ENCODE results near the gene OTULIN.

Gene OTULIN

GRCh38 chr5:14722923-14723322 lies 58.4 kb downstream of the OTULIN start:
- no peak for DNase-seq

DNA sequence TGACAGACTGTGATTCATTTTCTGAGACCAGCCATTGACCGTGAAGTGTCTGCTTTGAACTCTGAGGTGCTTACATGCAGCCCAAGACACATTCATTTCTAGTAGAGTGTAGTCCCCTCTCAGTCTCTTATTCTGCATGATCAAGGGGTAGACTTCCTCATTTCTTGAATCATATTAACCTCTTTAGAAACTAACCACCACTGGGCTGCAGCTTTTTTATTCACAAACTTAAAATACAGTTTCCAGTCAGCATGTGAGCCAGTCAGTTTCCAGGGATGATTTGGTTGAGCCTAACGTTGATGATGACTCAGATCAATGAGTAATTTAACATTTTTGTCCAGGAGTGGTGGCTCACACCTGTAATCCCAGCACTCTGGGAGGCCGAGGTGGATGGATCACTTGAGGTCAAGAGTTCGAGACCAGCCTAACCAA lies 59.2 kb downstream of the OTULIN start:
- DNase-seq, result no peak

DNA sequence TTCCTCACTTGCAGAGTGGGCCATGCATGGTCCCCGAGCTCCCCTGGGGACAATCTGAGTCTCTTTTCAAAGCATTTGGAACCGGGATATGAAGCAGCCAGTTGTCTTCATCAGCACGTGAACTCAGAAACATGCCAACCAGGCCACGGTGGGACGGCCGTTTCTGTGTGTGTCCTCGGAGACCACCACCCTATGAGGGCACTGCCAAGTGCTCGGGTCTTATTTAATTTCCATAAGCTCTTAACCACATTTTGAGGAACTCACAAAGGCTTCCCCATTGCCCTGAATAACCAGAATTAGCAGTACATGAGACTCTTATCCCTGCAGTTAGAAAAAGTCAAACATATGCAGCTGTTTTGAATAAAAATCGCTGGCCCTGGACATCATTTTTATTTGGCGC lies 60.1 kb downstream of the OTULIN start:
- DNase-seq, result no peak

- DNase-seq, result no peak
These were observed 61.7 kb downstream of the OTULIN start for GRCh38 chr5:14726066-14726838.

- DNase-seq, result peak; percentile 61
These were observed 62.9 kb downstream of the OTULIN start for GRCh38 chr5:14727428-14727865.

DNA sequence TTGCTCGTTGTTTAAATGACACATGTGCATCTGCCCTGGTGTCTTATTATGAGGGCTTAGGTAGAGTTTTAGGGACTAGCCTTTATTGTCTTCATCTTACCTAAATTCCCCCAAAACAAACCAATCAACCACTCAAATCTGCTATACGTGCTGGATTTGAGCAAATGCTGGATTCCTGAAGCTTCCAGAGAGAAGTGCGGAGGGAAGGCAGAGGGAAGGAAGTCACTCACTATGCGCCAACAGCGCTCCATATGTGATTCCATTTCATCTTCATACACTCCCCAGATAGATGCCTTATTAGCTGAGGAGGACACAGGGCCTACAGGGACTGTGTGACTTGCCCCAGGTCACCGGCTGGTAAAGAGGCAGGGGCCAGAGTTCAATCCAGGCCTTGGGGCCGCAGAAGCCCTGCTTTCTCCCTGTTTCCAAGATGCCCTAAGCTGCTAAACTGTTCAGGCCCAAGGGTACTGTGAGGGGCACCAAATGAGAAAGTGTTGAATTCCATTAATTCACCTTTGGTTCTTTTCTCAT lies 63.5 kb downstream of the OTULIN start:
- DNase-seq, result no peak

- no peak for DNase-seq
These were observed 64.0 kb downstream of the OTULIN start for GRCh38 chr5:14728459-14728938.

GRCh38 chr5:14729448-14730385 lies 65.2 kb downstream of the OTULIN start:
- no peak for DNase-seq

- no peak for DNase-seq
These were observed 65.9 kb downstream of the OTULIN start for GRCh38 chr5:14730466-14730865.

DNA sequence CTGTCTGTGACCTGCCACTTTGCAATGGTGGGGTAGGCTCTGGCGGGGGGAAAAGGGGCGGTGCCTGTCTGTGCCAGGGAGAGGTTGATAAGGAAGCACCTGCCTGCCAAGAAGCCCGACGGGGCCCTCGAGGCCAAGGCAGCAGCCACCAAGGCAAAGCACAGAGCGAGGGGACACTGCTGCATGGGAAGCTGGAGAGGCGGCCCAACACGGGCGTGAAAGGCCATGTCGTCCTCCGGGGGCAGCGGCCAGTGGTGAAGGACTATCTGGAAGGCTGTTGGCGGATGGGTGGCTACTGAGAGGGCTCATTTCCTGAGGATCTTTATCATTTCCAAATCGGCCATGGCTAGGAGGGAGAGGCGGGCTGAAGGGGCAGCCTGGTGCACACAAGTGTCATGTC lies 66.4 kb downstream of the OTULIN start:
- no peak for DNase-seq

DNA sequence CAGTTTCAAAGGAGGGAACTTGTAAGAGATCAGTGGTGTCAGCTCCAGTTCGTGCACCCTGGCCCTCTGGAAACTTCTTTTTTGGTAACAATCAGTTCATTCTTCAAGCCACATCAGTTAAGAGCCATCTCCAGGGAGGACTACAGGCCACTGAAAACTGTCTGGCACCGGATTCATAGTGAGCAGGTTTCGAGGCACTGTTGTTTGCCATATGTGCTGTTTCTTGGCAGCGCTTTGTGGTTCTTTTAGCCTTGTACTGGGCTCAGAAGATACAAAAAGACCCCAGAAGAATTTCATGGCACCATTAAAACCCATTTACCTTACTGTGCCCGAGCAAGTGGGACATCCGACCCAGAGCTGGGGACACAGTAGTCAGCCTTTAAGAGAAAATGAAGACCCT lies 68.5 kb downstream of the OTULIN start:
- no peak for DNase-seq

DNA sequence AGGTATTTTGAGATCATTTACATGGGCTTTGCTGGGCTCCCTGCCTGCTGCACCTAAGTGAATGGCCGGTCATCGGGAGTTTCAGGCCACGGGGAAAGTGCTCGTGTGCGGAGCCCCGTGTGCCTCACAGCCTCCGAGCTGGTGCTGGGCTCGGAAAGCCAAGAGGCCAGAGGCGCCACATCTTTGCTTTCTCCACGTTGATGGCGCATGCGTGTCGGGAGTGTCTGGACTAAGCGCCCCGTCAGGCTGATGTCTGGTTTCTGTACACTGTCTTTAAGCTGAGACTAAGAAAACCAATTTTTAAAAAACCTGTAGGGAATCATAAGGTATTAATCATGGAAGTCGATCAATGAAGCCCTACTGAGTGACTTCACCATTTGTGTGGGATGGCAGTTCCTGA lies 69.1 kb downstream of the OTULIN start:
- DNase-seq, result no peak

DNA sequence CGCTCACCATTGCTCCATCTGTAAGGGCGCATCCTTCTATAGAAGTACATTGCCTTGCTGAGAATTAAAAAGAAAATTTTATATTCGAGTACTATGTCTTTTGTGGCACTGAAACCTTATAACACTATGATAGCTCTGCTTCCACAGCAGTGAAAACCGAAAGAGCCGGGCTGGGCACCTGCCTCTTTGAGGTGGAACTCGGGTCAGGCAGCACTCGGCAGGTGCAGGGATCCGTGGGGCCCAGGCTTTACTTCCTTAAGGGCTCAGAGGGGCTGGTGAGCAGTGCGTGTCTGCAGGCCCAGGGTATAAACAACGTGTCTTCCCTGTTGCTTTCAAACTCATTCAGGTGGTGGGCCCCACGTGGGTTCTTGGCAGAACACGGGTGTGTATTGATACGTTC lies 69.9 kb downstream of the OTULIN start:
- no peak for DNase-seq

- no peak for DNase-seq
These were observed 71.4 kb downstream of the OTULIN start for GRCh38 chr5:14735944-14736343.

GRCh38 chr5:14737291-14737690 lies 72.8 kb downstream of the OTULIN start:
- no peak for DNase-seq

GRCh38 chr5:14738050-14738449 lies 73.5 kb downstream of the OTULIN start:
- DNase-seq, result no peak

- no peak for DNase-seq
These were observed 75.0 kb downstream of the OTULIN start for GRCh38 chr5:14739538-14739937.

DNA sequence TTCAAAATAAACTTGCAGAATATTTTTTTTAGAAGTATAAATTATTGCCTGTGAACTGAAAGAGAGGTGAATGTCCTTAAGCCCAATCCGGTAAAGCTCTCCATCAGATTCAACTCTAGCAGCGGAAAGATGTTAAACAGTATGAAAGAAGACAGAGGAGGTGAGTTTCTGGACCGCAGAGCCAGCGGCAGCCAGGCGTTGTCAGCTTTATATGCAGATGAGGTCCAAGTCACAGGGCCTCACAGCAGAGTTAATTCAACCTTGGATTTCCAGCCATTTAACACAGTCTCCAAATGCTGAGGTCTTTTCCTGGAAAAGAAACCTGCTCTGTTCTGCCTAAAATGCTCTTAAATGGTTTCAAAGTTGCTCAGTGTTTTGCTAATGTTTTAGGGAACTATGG lies 75.5 kb downstream of the OTULIN start:
- no peak for DNase-seq

GRCh38 chr5:14741131-14741530 lies 76.6 kb downstream of the OTULIN start:
- DNase-seq, result no peak

DNA sequence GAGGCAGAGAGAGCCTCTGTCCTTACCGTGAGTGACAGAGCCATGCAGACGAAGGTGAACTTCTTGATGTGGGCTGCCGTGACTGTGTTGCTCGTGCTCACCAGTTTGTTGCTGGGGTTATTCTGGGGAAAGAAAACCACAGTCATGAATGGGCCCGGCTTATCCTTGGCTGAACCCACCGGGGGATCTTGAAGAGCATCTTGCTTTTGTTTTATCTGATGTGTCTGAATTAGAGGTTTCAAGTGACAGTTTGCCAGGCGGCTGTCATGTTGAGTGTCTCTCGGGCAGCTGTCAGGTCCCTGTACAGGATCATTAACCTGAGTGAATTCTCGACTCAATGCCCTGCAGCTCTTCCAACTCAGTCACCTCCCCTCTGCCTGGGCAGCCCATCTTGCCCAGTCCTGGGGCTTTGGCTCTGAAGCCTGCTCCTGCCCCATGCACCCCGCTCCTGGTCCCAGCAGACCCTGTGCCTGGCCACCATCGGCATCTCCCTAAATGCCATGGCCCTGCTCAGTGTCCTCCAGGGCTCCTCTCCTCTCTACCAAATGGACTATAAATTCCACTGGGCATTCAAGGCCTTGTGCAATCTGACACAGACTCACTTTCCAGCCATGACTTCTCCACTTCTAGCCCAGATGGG lies 77.4 kb downstream of the OTULIN start:
- no peak for DNase-seq

DNA sequence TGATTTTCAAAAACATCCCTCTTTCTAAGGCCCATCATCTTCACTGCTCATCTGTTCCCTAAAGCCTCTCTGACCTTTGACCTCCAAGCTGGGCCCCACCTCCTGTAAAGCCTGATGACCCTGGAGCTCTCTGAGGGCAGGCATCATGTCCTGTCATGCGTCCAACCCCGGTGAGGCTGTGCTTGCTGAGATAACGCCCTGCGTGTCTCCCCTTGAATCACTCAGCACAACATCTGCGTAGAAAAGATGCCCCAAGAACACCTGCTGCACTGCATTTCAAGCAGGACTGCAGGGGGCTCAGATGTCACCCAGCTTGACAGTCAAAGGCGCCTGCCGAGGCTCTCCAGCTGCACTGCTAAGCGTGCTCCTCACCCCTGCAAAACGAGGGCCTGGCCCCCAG lies 78.0 kb downstream of the OTULIN start:
- DNase-seq, result no peak

GRCh38 chr5:14743601-14744295 lies 79.2 kb downstream of the OTULIN start:
- DNase-seq, result no peak
